ENCODE data around the gene PRRT2. TPM values are rescaled to one million over a fixed set of nuclear protein-coding genes. Genes with fewer than 3 reads are reported as not detected.
"Not testable (repeated sequence)": the region's sequence is repeated elsewhere in the genome, so short reads cannot be mapped to it uniquely, and the experiment has no call there.

The PRRT2 gene
- total RNA-seq, 1 experiment from 2014 or later, result 0.42 TPM

- H3K9me3 Mint-ChIP-seq (ENCODE audit: unreplicated experiment), result no peaks in the 10 kb centered on the region
- no peak overlapping the region for H3K4me3 Mint-ChIP-seq (ENCODE audit: unreplicated experiment)
- peaks cover 4% of the 10 kb centered on the region for H3K4me1 Mint-ChIP-seq (ENCODE audit: insufficient read depth, unreplicated experiment)
- BruUV-seq (replicated peaks), result no TSS peak
- ChIA-PET CTCF (interaction anchor here (0.7 kb wide), 1 partner anchor 10 kb away, joined by 3 read pairs; no protein-coding TSS in a partner anchor), POLR2A (no interaction called here)
- H3K27ac Mint-ChIP-seq (ENCODE audit: low read depth, unreplicated experiment), result no peak overlapping the region
- no peaks in the 10 kb centered on the region for H3K36me3 Mint-ChIP-seq (ENCODE audit: insufficient read depth, unreplicated experiment)
- no peak for DNase-seq (ENCODE audit: unreplicated experiment)
- H3K27me3 Mint-ChIP-seq (ENCODE audit: insufficient read depth, unreplicated experiment), result no peaks in the 10 kb centered on the region
- intact Hi-C loops (cut with micrococcal nuclease), result no loop called here
- TF ChIP-seq, protein P1, sequence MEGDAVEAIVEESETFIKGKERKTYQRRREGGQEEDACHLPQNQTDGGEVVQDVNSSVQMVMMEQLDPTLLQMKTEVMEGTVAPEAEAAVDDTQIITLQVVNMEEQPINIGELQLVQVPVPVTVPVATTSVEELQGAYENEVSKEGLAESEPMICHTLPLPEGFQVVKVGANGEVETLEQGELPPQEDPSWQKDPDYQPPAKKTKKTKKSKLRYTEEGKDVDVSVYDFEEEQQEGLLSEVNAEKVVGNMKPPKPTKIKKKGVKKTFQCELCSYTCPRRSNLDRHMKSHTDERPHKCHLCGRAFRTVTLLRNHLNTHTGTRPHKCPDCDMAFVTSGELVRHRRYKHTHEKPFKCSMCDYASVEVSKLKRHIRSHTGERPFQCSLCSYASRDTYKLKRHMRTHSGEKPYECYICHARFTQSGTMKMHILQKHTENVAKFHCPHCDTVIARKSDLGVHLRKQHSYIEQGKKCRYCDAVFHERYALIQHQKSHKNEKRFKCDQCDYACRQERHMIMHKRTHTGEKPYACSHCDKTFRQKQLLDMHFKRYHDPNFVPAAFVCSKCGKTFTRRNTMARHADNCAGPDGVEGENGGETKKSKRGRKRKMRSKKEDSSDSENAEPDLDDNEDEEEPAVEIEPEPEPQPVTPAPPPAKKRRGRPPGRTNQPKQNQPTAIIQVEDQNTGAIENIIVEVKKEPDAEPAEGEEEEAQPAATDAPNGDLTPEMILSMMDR (IDR thresholded peaks at IDR 0.05; ENCODE audit: unreplicated experiment), result no peak
Observed at GRCh38 chr16:29784157-29784556, 27.8 kb upstream of the PRRT2 start.

- intact Hi-C loops (cut with micrococcal nuclease), result no loop called here
- POLR2A ChIA-PET, result no interaction called here
- no peak for DNase-seq (ENCODE audit: unreplicated experiment)
- Mint-ChIP-seq H3K4me3 (ENCODE audit: unreplicated experiment) (no peak overlapping the region), H3K27me3 (ENCODE audit: insufficient read depth, unreplicated experiment) (no peaks in the 10 kb centered on the region), H3K9me3 (ENCODE audit: unreplicated experiment) (no peaks in the 10 kb centered on the region), H3K36me3 (ENCODE audit: insufficient read depth, unreplicated experiment) (no peaks in the 10 kb centered on the region), H3K27ac (ENCODE audit: low read depth, unreplicated experiment) (no peak overlapping the region), H3K4me1 (ENCODE audit: insufficient read depth, unreplicated experiment) (no peaks in the 10 kb centered on the region)
- TF ChIP-seq, protein P1 (IDR thresholded peaks at IDR 0.05; ENCODE audit: unreplicated experiment), result no peak
- BruUV-seq (replicated peaks), result no TSS peak
- CTCF ChIA-PET, result no interaction called here
Observed at GRCh38 chr16:29784901-29785500, 27.0 kb upstream of the PRRT2 start.

DNA sequence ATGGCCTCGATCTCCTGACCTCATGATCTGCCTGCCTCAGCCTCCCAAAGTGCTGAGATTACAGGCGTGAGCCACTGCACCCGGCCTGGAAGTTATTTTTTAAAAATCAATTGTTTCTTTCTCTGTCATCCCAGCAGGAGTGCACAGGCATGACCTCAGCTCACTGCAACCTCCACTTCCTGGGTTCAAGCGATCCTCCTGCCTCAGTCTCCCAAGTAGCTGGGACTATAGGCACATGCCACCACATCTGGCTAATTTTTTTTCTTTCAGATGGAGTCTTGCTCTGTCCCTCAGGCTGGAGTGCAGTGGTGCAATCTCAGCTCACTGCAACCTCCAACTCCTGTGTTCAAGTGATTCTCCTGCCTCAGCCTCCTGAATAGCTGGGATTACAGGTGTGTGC is 24.8 kb upstream of the PRRT2 start:
- POLR2A ChIA-PET, result interaction anchor here (0.7 to 5.6 kb wide), 2 partner anchors 15 to 146 kb away, joined by 3 to 94 read pairs; no protein-coding TSS in a partner anchor
- BruUV-seq (replicated peaks); H3K27ac Mint-ChIP-seq (ENCODE audit: low read depth, unreplicated experiment); DNase-seq (ENCODE audit: unreplicated experiment); H3K4me3 Mint-ChIP-seq (ENCODE audit: unreplicated experiment); CTCF ChIA-PET; H3K36me3 Mint-ChIP-seq (ENCODE audit: insufficient read depth, unreplicated experiment); H3K9me3 Mint-ChIP-seq (ENCODE audit: unreplicated experiment); intact Hi-C loops (cut with micrococcal nuclease); H3K27me3 Mint-ChIP-seq (ENCODE audit: insufficient read depth, unreplicated experiment): not testable (repeated sequence)
- peaks cover 14% of the 10 kb centered on the region for H3K4me1 Mint-ChIP-seq (ENCODE audit: insufficient read depth, unreplicated experiment)

DNA sequence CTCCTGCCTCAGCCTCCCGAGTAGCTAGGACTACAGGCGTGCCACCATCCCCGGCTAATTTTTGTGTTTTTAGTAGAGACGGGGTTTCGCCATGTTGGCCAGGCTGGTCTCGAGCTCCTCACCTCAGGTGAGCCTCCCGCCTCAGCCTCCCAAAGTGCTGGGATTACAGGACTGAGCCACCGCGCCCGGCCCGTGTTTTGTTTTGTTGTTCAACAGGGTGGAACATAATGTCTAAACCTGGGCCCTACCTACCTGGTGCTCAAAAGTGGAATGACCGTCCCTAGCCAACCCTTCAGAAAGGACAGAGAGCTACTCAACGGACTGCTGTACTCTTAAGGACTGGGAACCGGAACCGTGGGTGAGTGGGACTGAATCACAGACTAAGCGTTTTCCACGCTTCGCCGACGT is 22.2 kb upstream of the PRRT2 start:
- Mint-ChIP-seq H3K36me3 (ENCODE audit: insufficient read depth, unreplicated experiment) (no peaks in the 10 kb centered on the region), H3K27ac (ENCODE audit: low read depth, unreplicated experiment) (peak overlapping the region; percentile 89), H3K9me3 (ENCODE audit: unreplicated experiment) (no peaks in the 10 kb centered on the region), H3K4me3 (ENCODE audit: unreplicated experiment) (peak overlapping the region; percentile 84), H3K27me3 (ENCODE audit: insufficient read depth, unreplicated experiment) (no peaks in the 10 kb centered on the region), H3K4me1 (ENCODE audit: insufficient read depth, unreplicated experiment) (peaks cover 28% of the 10 kb centered on the region)
- TSS peak; percentile 53 for BruUV-seq (replicated peaks)
- intact Hi-C loops (cut with micrococcal nuclease), result loop anchor here (1.0 to 2.0 kb wide), 3 partner anchors 16 to 89 kb away; partner anchors contain the start of gene PAGR1
- DNase-seq (ENCODE audit: unreplicated experiment), result no peak
- TF ChIP-seq, protein P1 (IDR thresholded peaks at IDR 0.05; ENCODE audit: unreplicated experiment), result no peak
- POLR2A ChIA-PET, result interaction anchor here (0.6 to 5.6 kb wide), 19 partner anchors 12 to 581 kb away, joined by 3 to 94 read pairs (median 5); partner anchors contain the start of genes ALDOA, INO80E, KCTD13 and MVP
- CTCF ChIA-PET, result interaction anchor here (0.5 to 2.0 kb wide), 21 partner anchors 9 to 265 kb away, joined by 3 to 7 read pairs (median 3); partner anchors contain the start of genes KCTD13, MAZ, PAGR1 and TLCD3B

All from MCF 10A (cell line).